Measurements from ENCODE around the gene LRRC9.

LRRC9 gene

DNA sequence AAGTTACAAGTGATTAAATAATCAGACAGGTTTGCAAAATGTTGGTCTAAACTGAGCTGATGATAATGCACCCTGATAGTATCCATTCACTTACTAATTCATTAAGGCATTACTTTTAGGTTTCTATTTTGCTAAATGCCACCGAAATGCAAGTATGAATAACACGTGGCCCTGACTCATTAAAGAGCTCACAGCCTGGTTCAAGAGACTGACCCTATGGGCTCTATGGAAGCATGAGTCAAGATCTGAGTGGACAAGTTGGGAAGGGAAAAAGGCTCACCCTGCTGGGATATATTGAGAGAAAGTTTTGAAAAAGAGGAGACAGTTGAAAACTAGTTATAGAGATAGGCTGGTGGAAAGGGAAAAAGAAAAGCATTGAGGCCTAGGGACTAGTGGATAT is 14.8 kb upstream of the LRRC9 start:
- TF ChIP-seq FOXP2 (optimal IDR thresholded peaks at IDR 0.05; ENCODE audit: borderline replicate concordance, extremely low read depth, extremely low read length, insufficient read depth), result no peak
- TF ChIP-seq SIN3A (IDR thresholded peaks at IDR 0.05; ENCODE audit: borderline replicate concordance, insufficient read depth, low read length), result no peak
- TF ChIP-seq POLR2AphosphoS5 (IDR thresholded peaks at IDR 0.05; ENCODE audit: low read depth, low read length), result no peak
- TF ChIP-seq, protein P1, sequence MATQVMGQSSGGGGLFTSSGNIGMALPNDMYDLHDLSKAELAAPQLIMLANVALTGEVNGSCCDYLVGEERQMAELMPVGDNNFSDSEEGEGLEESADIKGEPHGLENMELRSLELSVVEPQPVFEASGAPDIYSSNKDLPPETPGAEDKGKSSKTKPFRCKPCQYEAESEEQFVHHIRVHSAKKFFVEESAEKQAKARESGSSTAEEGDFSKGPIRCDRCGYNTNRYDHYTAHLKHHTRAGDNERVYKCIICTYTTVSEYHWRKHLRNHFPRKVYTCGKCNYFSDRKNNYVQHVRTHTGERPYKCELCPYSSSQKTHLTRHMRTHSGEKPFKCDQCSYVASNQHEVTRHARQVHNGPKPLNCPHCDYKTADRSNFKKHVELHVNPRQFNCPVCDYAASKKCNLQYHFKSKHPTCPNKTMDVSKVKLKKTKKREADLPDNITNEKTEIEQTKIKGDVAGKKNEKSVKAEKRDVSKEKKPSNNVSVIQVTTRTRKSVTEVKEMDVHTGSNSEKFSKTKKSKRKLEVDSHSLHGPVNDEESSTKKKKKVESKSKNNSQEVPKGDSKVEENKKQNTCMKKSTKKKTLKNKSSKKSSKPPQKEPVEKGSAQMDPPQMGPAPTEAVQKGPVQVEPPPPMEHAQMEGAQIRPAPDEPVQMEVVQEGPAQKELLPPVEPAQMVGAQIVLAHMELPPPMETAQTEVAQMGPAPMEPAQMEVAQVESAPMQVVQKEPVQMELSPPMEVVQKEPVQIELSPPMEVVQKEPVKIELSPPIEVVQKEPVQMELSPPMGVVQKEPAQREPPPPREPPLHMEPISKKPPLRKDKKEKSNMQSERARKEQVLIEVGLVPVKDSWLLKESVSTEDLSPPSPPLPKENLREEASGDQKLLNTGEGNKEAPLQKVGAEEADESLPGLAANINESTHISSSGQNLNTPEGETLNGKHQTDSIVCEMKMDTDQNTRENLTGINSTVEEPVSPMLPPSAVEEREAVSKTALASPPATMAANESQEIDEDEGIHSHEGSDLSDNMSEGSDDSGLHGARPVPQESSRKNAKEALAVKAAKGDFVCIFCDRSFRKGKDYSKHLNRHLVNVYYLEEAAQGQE (IDR thresholded peaks at IDR 0.05; ENCODE audit: insufficient read depth in 1 of 2, low read depth in 2 of 2, low read length in 2 of 2), result no peak

DNA sequence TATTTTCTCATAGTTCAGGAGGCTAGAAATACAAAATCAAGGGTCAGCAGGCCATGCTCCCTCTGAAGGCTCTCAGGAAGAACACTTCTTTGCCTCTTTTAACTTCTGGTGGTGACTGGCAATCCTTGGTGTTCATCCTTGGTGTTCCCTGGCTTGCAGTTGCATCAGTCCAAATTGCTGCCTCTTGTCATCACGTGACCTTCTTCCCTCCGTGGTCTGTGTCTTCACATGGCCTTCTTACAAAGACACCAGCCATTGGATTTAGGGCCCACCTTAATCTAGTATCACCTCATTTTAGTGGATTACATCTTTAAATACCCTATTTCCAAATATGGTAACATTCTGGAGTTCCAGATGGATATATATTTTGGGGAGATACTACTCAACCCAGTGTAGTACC is 7.5 kb upstream of the LRRC9 start:
- TF ChIP-seq, protein P1 (IDR thresholded peaks at IDR 0.05; ENCODE audit: insufficient read depth in 1 of 2, low read depth in 2 of 2, low read length in 2 of 2), result no peak
- no peak for TF ChIP-seq SIN3A (IDR thresholded peaks at IDR 0.05; ENCODE audit: borderline replicate concordance, insufficient read depth, low read length)
- TF ChIP-seq POLR2AphosphoS5 (IDR thresholded peaks at IDR 0.05; ENCODE audit: low read depth, low read length), result no peak
- TF ChIP-seq FOXP2 (optimal IDR thresholded peaks at IDR 0.05; ENCODE audit: borderline replicate concordance, extremely low read depth, extremely low read length, insufficient read depth), result no peak
- no peak for TF ChIP-seq TAF1 (IDR thresholded peaks at IDR 0.05; ENCODE audit: borderline replicate concordance, insufficient read depth, low read length)

DNA sequence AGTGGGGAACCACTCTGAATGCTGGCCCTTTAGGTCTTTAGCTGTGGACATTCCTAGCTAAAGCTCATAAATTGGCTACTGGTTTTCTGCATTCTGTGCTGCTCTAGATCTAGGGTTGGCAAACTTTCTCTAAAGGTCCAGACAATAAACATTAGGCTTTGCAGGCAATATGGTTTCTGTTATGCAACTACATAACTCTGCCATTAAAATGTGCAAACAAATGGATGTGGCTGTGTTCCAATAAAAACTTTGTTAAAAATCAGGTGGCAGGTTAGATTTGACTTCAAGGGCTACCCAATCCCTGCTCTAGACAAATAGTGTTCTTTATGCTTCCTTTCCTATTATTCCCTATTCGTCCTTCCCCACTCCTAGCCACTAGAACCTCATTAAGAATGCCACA is 6.8 kb upstream of the LRRC9 start:
- TF ChIP-seq FOXP2 (optimal IDR thresholded peaks at IDR 0.05; ENCODE audit: borderline replicate concordance, extremely low read depth, extremely low read length, insufficient read depth) (no peak), SIN3A (IDR thresholded peaks at IDR 0.05; ENCODE audit: borderline replicate concordance, insufficient read depth, low read length) (no peak), TAF1 (IDR thresholded peaks at IDR 0.05; ENCODE audit: borderline replicate concordance, insufficient read depth, low read length) (no peak), POLR2AphosphoS5 (IDR thresholded peaks at IDR 0.05; ENCODE audit: low read depth, low read length) (no peak)
- TF ChIP-seq, protein P1 (IDR thresholded peaks at IDR 0.05; ENCODE audit: insufficient read depth in 1 of 2, low read depth in 2 of 2, low read length in 2 of 2), result no peak

DNA sequence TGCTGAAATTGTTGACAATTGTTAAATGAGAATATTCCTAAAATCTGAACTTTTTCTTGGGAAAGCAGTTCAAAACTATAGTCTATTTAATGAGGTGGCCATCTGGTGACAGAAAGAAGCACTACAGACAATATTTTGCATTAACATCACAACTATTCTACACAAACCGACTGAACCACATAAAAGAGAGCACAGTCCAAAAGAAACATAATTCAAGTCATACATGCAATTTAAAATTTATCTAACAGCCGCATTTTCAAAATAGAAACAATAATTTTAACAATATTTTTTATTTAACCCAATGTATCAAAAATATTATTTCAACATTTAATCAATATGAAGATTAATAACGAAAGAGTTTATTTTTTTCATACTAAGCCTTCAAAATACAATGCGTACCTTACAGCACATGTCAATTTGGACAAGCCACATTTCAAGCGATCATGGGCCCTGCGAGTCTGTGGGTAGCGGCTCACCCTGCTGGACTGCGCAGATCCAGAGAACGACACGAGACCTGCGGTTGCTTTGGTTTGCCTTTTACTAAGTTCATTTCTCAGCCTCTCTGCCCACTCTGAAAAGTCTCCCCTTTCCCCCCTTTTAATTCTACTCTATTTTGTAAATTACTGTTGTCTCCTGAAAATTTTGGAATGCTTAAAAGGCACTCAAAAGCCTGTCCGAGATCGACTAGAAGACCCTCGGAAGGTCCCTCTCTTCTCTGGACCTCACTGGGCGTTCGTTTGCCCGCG is 947 bp upstream of the LRRC9 start:
- TF ChIP-seq FOXP2 (optimal IDR thresholded peaks at IDR 0.05; ENCODE audit: borderline replicate concordance, extremely low read depth, extremely low read length, insufficient read depth) (no peak), POLR2AphosphoS5 (IDR thresholded peaks at IDR 0.05; ENCODE audit: low read depth, low read length) (no peak), TAF1 (IDR thresholded peaks at IDR 0.05; ENCODE audit: borderline replicate concordance, insufficient read depth, low read length) (no peak), SIN3A (IDR thresholded peaks at IDR 0.05; ENCODE audit: borderline replicate concordance, insufficient read depth, low read length) (no peak)
- TF ChIP-seq, protein P1 (IDR thresholded peaks at IDR 0.05; ENCODE audit: insufficient read depth in 1 of 2, low read depth in 2 of 2, low read length in 2 of 2), result no peak
